HEK293 (cell line): Measurements from ENCODE around the gene FOXP1.

Experiments
- CTCF ChIP-seq: fragments of 450-650 bp; formaldehyde crosslinking; IDR thresholded peaks from 2 replicates; pipeline ENCODE4 v1.5.1; 2016; ENCODE audit warnings: missing biosample characterization, missing genetic modification characterization
- GLIS1 ChIP-seq: fragments of 450-650 bp; formaldehyde crosslinking; IDR thresholded peaks from 2 replicates; pipeline ENCODE4 v1.5.1; 2016; ENCODE audit warnings: missing biosample characterization, missing genetic modification characterization
- INSM2 ChIP-seq: fragments of 450-650 bp; formaldehyde crosslinking; IDR thresholded peaks from 2 replicates; pipeline ENCODE4 v1.5.1; 2016; ENCODE audit warnings: missing biosample characterization, missing genetic modification characterization
- OSR2 ChIP-seq: fragments of 450-650 bp; formaldehyde crosslinking; IDR thresholded peaks from 2 replicates; pipeline ENCODE4 v1.5.1; 2016; ENCODE audit warnings: missing biosample characterization, missing genetic modification characterization
- PATZ1 ChIP-seq: fragments of 450-650 bp; formaldehyde crosslinking; IDR thresholded peaks from 2 replicates; pipeline ENCODE4 v1.5.1; 2016; ENCODE audit warnings: missing biosample characterization, missing genetic modification characterization
- SETDB1 ChIP-seq: IDR thresholded peaks from one replicate; pipeline ENCODE4 v1.6.1; 2017; ENCODE audit warnings: mild to moderate bottlenecking, low read length, moderate library complexity, mixed read lengths; ENCODE audit not compliant: insufficient read length
- ZBTB1 ChIP-seq: fragments of 450-650 bp; formaldehyde crosslinking; IDR thresholded peaks from 2 replicates; pipeline ENCODE4 v1.5.1; 2016; ENCODE audit warnings: missing biosample characterization, missing genetic modification characterization
- ZBTB26 ChIP-seq: fragments of 450-650 bp; formaldehyde crosslinking; optimal IDR thresholded peaks from 2 replicates; pipeline ENCODE3; 2016; ENCODE audit warnings: missing biosample characterization, mild to moderate bottlenecking, missing genetic modification characterization
- ZBTB44 ChIP-seq: fragments of 450-650 bp; IDR thresholded peaks from 2 replicates; pipeline ENCODE4 v1.5.1; 2018; ENCODE audit warnings: missing biosample characterization, mild to moderate bottlenecking, missing genetic modification characterization
- ZIC2 ChIP-seq: fragments of 450-650 bp; formaldehyde crosslinking; IDR thresholded peaks from 2 replicates; pipeline ENCODE4 v1.5.1; 2016; ENCODE audit warnings: missing biosample characterization, missing genetic modification characterization
- ZNF157 ChIP-seq: fragments of 450-650 bp; formaldehyde crosslinking; IDR thresholded peaks from 2 replicates; pipeline ENCODE4 v1.5.1; 2016; ENCODE audit warnings: missing biosample characterization, missing genetic modification characterization
- ZNF19 ChIP-seq: fragments of 450-650 bp; formaldehyde crosslinking; IDR thresholded peaks from 2 replicates; pipeline ENCODE4; 2016; ENCODE audit warnings: missing biosample characterization, missing genetic modification characterization, low read depth
- ZNF214 ChIP-seq: fragments of 450-650 bp; formaldehyde crosslinking; IDR thresholded peaks from 2 replicates; pipeline ENCODE4 v1.5.1; 2017; ENCODE audit warnings: missing biosample characterization, mild to moderate bottlenecking, missing genetic modification characterization, borderline replicate concordance
- ZNF248 ChIP-seq: fragments of 450-650 bp; formaldehyde crosslinking; IDR thresholded peaks from 2 replicates; pipeline ENCODE4 v1.5.1; 2017; ENCODE audit warnings: missing biosample characterization, missing genetic modification characterization
- ZNF341 ChIP-seq: fragments of 450-650 bp; formaldehyde crosslinking; IDR thresholded peaks from 2 replicates; pipeline ENCODE4; 2016; ENCODE audit warnings: low read depth, missing biosample characterization, missing genetic modification characterization
- ZNF391 ChIP-seq: fragments of 450-650 bp; formaldehyde crosslinking; IDR thresholded peaks from 2 replicates; pipeline ENCODE4 v1.5.1; 2016; ENCODE audit warnings: low read depth, missing biosample characterization, missing genetic modification characterization, borderline replicate concordance
- ZNF561 ChIP-seq: fragments of 450-650 bp; IDR thresholded peaks from 2 replicates; pipeline ENCODE4 v1.5.1; 2018; ENCODE audit warnings: missing biosample characterization, missing genetic modification characterization, borderline replicate concordance
- ZNF585B ChIP-seq: fragments of 450-650 bp; formaldehyde crosslinking; IDR thresholded peaks from 2 replicates; pipeline ENCODE4 v1.5.1; 2016; ENCODE audit warnings: missing biosample characterization, missing genetic modification characterization
- ZNF596 ChIP-seq: fragments of 450-650 bp; IDR thresholded peaks from 2 replicates; pipeline ENCODE4 v1.5.0; 2018; ENCODE audit warnings: missing biosample characterization, mild to moderate bottlenecking, missing genetic modification characterization, moderate library complexity
- ZNF600 ChIP-seq: fragments of 450-650 bp; formaldehyde crosslinking; IDR thresholded peaks from 2 replicates; pipeline ENCODE4 v1.5.1; 2016; ENCODE audit warnings: missing biosample characterization, missing genetic modification characterization
- ZNF610 ChIP-seq: fragments of 450-650 bp; formaldehyde crosslinking; IDR thresholded peaks from 2 replicates; pipeline ENCODE4 v1.5.1; 2016; ENCODE audit warnings: missing biosample characterization, missing genetic modification characterization, borderline replicate concordance
- ZNF629 ChIP-seq: fragments of 450-650 bp; formaldehyde crosslinking; IDR thresholded peaks from 2 replicates; pipeline ENCODE4 v1.5.1; 2017; ENCODE audit warnings: missing biosample characterization, missing genetic modification characterization
- ZNF639 ChIP-seq: fragments of 450-650 bp; formaldehyde crosslinking; IDR thresholded peaks from 2 replicates; pipeline ENCODE4 v1.5.1; 2016; ENCODE audit warnings: missing biosample characterization, missing genetic modification characterization
- ZNF654 ChIP-seq: fragments of 450-650 bp; formaldehyde crosslinking; IDR thresholded peaks from 2 replicates; pipeline ENCODE4 v1.5.1; 2016; ENCODE audit warnings: low read depth, missing biosample characterization, missing genetic modification characterization
- ZNF707 ChIP-seq: fragments of 450-650 bp; formaldehyde crosslinking; IDR thresholded peaks from 2 replicates; pipeline ENCODE4 v1.5.1; 2016; ENCODE audit warnings: missing biosample characterization, missing genetic modification characterization
- ZNF792 ChIP-seq: fragments of 450-650 bp; formaldehyde crosslinking; IDR thresholded peaks from 2 replicates; pipeline ENCODE4 v1.5.1; 2016; ENCODE audit warnings: missing biosample characterization, missing genetic modification characterization
- ZSCAN30 ChIP-seq: fragments of 450-650 bp; IDR thresholded peaks from 2 replicates; pipeline ENCODE4 v1.5.1; 2018; ENCODE audit warnings: missing biosample characterization, mild to moderate bottlenecking, missing genetic modification characterization, moderate library complexity
- ZSCAN5A ChIP-seq: fragments of 450-650 bp; formaldehyde crosslinking; IDR thresholded peaks from 2 replicates; pipeline ENCODE4 v1.5.1; 2016; ENCODE audit warnings: missing biosample characterization, missing genetic modification characterization

Gene FOXP1

GRCh38 chr3:71582612-71583565 is 639 bp downstream of the FOXP1 start (continued):
- TF ChIP-seq INSM2 (tag by site-specific recombination): no peak
- no peak for TF ChIP-seq ZNF596 (tag by site-specific recombination)
- TF ChIP-seq ZNF19: no peak
- no peak for TF ChIP-seq CTCF
- no peak for TF ChIP-seq SETDB1
- no peak for TF ChIP-seq ZNF157 (tag by site-specific recombination)
- no peak for TF ChIP-seq ZNF248
- TF ChIP-seq ZSCAN5A (tag by site-specific recombination): no peak
- TF ChIP-seq PATZ1 (tag by site-specific recombination): peak; percentile 92
- TF ChIP-seq ZNF561: no peak
- TF ChIP-seq ZNF639: peak; percentile 26; the same call in 1 of the 2 replicates
- TF ChIP-seq ZNF610 (tag by site-specific recombination): 0 out of 2 replicates have a peak, but pooled peaks have one; percentile 62
- TF ChIP-seq ZNF629 (tag by site-specific recombination): peak; percentile 40; the same call in 1 of the 2 replicates
- TF ChIP-seq ZBTB1 (tag by site-specific recombination): 0 out of 2 replicates have a peak, but pooled peaks have one; percentile 38
- TF ChIP-seq ZSCAN30 (tag by site-specific recombination): no peak
- no peak for TF ChIP-seq ZBTB44 (tag by site-specific recombination)
- TF ChIP-seq ZIC2: peak; percentile 43
- peak; percentile 76 for TF ChIP-seq GLIS1 (tag by site-specific recombination)
- 0 out of 2 replicates have a peak, but pooled peaks have one; percentile 11 for TF ChIP-seq ZNF600 (tag by site-specific recombination)
- peak; percentile 33; the same call in 1 of the 2 replicates for TF ChIP-seq ZNF341 (tag by site-specific recombination)
- TF ChIP-seq ZNF654 (tag by site-specific recombination): no peak
- no peak for TF ChIP-seq ZNF707 (tag by site-specific recombination)
- peak; percentile 82 for TF ChIP-seq ZBTB26
- TF ChIP-seq ZNF391 (tag by site-specific recombination): peak; percentile 61; the same call in 1 of the 2 replicates
- no peak for TF ChIP-seq ZNF214
- no peak for TF ChIP-seq ZNF585B
- no peak for TF ChIP-seq OSR2
- no peak for TF ChIP-seq ZNF792 (tag by site-specific recombination)
